Subcutaneous abdominal adipose tissue (tissue), 5 donors: ENCODE data around the gene TWSG1.
"Not testable (repeated sequence)": the region's sequence is repeated elsewhere in the genome, so short reads cannot be mapped to it uniquely, and the experiment has no call there.

Experiments used
- H3K27ac ChIP-seq: one replicate; pipeline ENCODE4 v1.7.0; 2013; ENCODE audit warnings: low read depth, mild to moderate bottlenecking, inconsistent platforms, low read length, moderate library complexity
- H3K27me3 ChIP-seq, 5 donors: one replicate each; pipeline ENCODE4 v1.7.0; 2013; ENCODE audit warnings: low read length in 5 of 5, inconsistent platforms in 1 of 5; ENCODE audit not compliant: control insufficient read depth in 5 of 5, insufficient read depth in 4 of 5
- H3K36me3 ChIP-seq, 5 donors: one replicate each; pipeline ENCODE4 v1.7.0; 2013; ENCODE audit warnings: low read length in 5 of 5; ENCODE audit not compliant: control insufficient read depth in 5 of 5, insufficient read depth in 5 of 5
- H3K4me1 ChIP-seq, 5 donors: one replicate each; pipeline ENCODE4 v1.7.0; 2013; ENCODE audit warnings: low read length in 5 of 5, mild to moderate bottlenecking in 3 of 5, moderate library complexity in 1 of 5; ENCODE audit not compliant: control insufficient read depth in 5 of 5, insufficient read depth in 5 of 5
- H3K4me3 ChIP-seq, 5 donors: one replicate each; pipeline ENCODE4 v1.7.0; 2013; ENCODE audit warnings: low read length in 5 of 5, low read depth in 1 of 5
- H3K9ac ChIP-seq, 5 donors: one replicate each; pipeline ENCODE4 v1.7.0; 2013; ENCODE audit warnings: low read length in 5 of 5, mild to moderate bottlenecking in 4 of 5, moderate library complexity in 3 of 5
- H3K9me3 ChIP-seq, 5 donors: one replicate each; pipeline ENCODE4 v1.7.0; 2013; ENCODE audit warnings: low read length in 5 of 5; ENCODE audit not compliant: control insufficient read depth in 5 of 5
- donor health status: healthy.
- donor health status: healthy.
- donor health status: healthy.
- donor health status: healthy.
- donor health status: healthy.

Gene TWSG1

GRCh38 chr18:9429662-9429993 is 95.1 kb downstream of the TWSG1 start:
- Histone ChIP-seq H3K9me3 (peaks cover 0 to 2% (median 0%) of the 10 kb centered on the region in 5 donors), H3K4me1 (no peaks in the 10 kb centered on the region), H3K27me3 (no peaks in the 10 kb centered on the region), H3K36me3 (no peaks in the 10 kb centered on the region), H3K4me3 (no peak overlapping the region), H3K27ac (no peak overlapping the region), H3K9ac (no peak overlapping the region)

- not testable (repeated sequence) for H3K4me3 ChIP-seq, H3K4me1 ChIP-seq, H3K27me3 ChIP-seq, H3K27ac ChIP-seq, H3K9me3 ChIP-seq, H3K36me3 ChIP-seq, H3K9ac ChIP-seq
Measured at GRCh38 chr18:9430315-9430714, 95.7 kb downstream of the TWSG1 start.

- Histone ChIP-seq H3K9ac (no peak overlapping the region), H3K4me3 (no peak overlapping the region), H3K9me3 (no peaks in the 10 kb centered on the region), H3K27me3 (no peaks in the 10 kb centered on the region), H3K36me3 (no peaks in the 10 kb centered on the region), H3K4me1 (no peaks in the 10 kb centered on the region), H3K27ac (no peak overlapping the region)
Measured at GRCh38 chr18:9431296-9431695, 96.7 kb downstream of the TWSG1 start.

GRCh38 chr18:9433122-9433521 is 98.5 kb downstream of the TWSG1 start:
- not testable (repeated sequence) for H3K27ac ChIP-seq, H3K4me1 ChIP-seq, H3K9ac ChIP-seq, H3K27me3 ChIP-seq, H3K9me3 ChIP-seq, H3K4me3 ChIP-seq, H3K36me3 ChIP-seq

- H3K27me3 ChIP-seq: no peaks in the 10 kb centered on the region
- no peaks in the 10 kb centered on the region for H3K9me3 ChIP-seq
- H3K4me3 ChIP-seq: no peak overlapping the region
- H3K4me1 ChIP-seq: peaks cover 0 to 2% (median 0%) of the 10 kb centered on the region in 5 donors
- H3K27ac ChIP-seq: no peak overlapping the region
- H3K9ac ChIP-seq: no peak overlapping the region
- H3K36me3 ChIP-seq: no peaks in the 10 kb centered on the region
Measured at GRCh38 chr18:9433671-9434121, 99.1 kb downstream of the TWSG1 start.

- Histone ChIP-seq H3K27me3 (no peaks in the 10 kb centered on the region), H3K9me3 (no peaks in the 10 kb centered on the region), H3K4me3 (no peak overlapping the region), H3K36me3 (no peaks in the 10 kb centered on the region), H3K9ac (no peak overlapping the region), H3K4me1 (peaks cover 0 to 2% (median 0%) of the 10 kb centered on the region in 5 donors), H3K27ac (no peak overlapping the region)
Measured at GRCh38 chr18:9434122-9434701, 99.6 kb downstream of the TWSG1 start.

GRCh38 chr18:9435041-9435440 is 100.5 kb downstream of the TWSG1 start:
- no peak overlapping the region for H3K4me3 ChIP-seq
- no peaks in the 10 kb centered on the region for H3K36me3 ChIP-seq
- no peaks in the 10 kb centered on the region for H3K27me3 ChIP-seq
- no peaks in the 10 kb centered on the region for H3K9me3 ChIP-seq
- H3K9ac ChIP-seq: no peak overlapping the region
- peaks cover 0 to 2% (median 0%) of the 10 kb centered on the region in 5 donors for H3K4me1 ChIP-seq
- no peak overlapping the region for H3K27ac ChIP-seq

- H3K36me3 ChIP-seq: no peaks in the 10 kb centered on the region
- H3K27ac ChIP-seq: no peak overlapping the region
- H3K9me3 ChIP-seq: no peaks in the 10 kb centered on the region
- H3K9ac ChIP-seq: no peak overlapping the region
- H3K4me1 ChIP-seq: peaks cover 0 to 2% (median 0%) of the 10 kb centered on the region in 5 donors
- no peaks in the 10 kb centered on the region for H3K27me3 ChIP-seq
- H3K4me3 ChIP-seq: no peak overlapping the region
Measured at GRCh38 chr18:9436206-9436929, 101.8 kb downstream of the TWSG1 start.

GRCh38 chr18:9437021-9437437 is 102.5 kb downstream of the TWSG1 start:
- no peaks in the 10 kb centered on the region for H3K9me3 ChIP-seq
- H3K36me3 ChIP-seq: no peaks in the 10 kb centered on the region
- H3K9ac ChIP-seq: no peak overlapping the region
- H3K4me3 ChIP-seq: no peak overlapping the region
- H3K27me3 ChIP-seq: no peaks in the 10 kb centered on the region
- H3K4me1 ChIP-seq: peaks cover 0 to 2% (median 0%) of the 10 kb centered on the region in 5 donors
- H3K27ac ChIP-seq: no peak overlapping the region

GRCh38 chr18:9437672-9438071 is 103.1 kb downstream of the TWSG1 start:
- Histone ChIP-seq H3K27ac (no peak overlapping the region), H3K27me3 (no peaks in the 10 kb centered on the region), H3K4me3 (no peak overlapping the region), H3K9ac (no peak overlapping the region), H3K36me3 (no peaks in the 10 kb centered on the region), H3K4me1 (peaks cover 0 to 2% (median 0%) of the 10 kb centered on the region in 5 donors), H3K9me3 (no peaks in the 10 kb centered on the region)
